CD14-positive monocyte (primary cell): ENCODE data around the gene KCNH1. TPM values are rescaled to one million over a fixed set of nuclear protein-coding genes. Genes with fewer than 3 reads are reported as not detected.

ENCODE experiments used
- DNase-seq, 3 donors: peaks; one replicate each; pipeline ENCODE4 v3.0.0-alpha.2; 2011 to 2022
- H2AFZ ChIP-seq: 2 replicates; pipeline ENCODE4 v1.6.0; 2012; ENCODE audit warnings: mild to moderate bottlenecking, low read depth, low read length, inconsistent platforms; ENCODE audit not compliant: insufficient read depth, poor library complexity, severe bottlenecking
- H3K27ac ChIP-seq, 2 donors: 1 replicate in 1 of 2; 2 replicates in 1 of 2; pipeline ENCODE4 v1.5.1; 2012 to 2013; ENCODE audit warnings: low read length in 2 of 2, control low read depth in 1 of 2, inconsistent platforms in 1 of 2, low read depth in 1 of 2, mild to moderate bottlenecking in 1 of 2
- H3K27me3 ChIP-seq, 2 donors: one replicate each; pipeline versions ENCODE4 v1.6.0 to v1.6.1; 2011 to 2013; ENCODE audit warnings: low read length in 2 of 2; ENCODE audit not compliant: control insufficient read depth in 2 of 2, insufficient read depth in 2 of 2
- H3K36me3 ChIP-seq, 2 donors: replicated peaks in 1 of 2; 1 replicate in 1 of 2; 2 replicates in 1 of 2; pipeline versions ENCODE4 v1.5.1 to v1.6.1; 2012 to 2013; ENCODE audit warnings: low read length in 2 of 2, control low read depth in 1 of 2, inconsistent platforms in 1 of 2, mild to moderate bottlenecking in 1 of 2; ENCODE audit not compliant: insufficient read depth in 2 of 2, control insufficient read depth in 1 of 2
- H3K4me1 ChIP-seq, 2 donors: 1 replicate in 1 of 2; 2 replicates in 1 of 2; pipeline versions ENCODE4 v1.5.1 to v1.6.1; 2012 to 2013; ENCODE audit warnings: low read length in 2 of 2, control low read depth in 1 of 2, inconsistent platforms in 1 of 2, mild to moderate bottlenecking in 1 of 2, moderate library complexity in 1 of 2; ENCODE audit not compliant: insufficient read depth in 2 of 2, control insufficient read depth in 1 of 2
- H3K4me2 ChIP-seq: replicated peaks from 2 replicates; pipeline ENCODE3; 2012; ENCODE audit warnings: low read length, moderate library complexity, mild to moderate bottlenecking; ENCODE audit not compliant: poor library complexity, severe bottlenecking; ENCODE audit errors: extremely low read depth
- H3K4me3 ChIP-seq, 3 experiments: fragments of 200-600 bp in 1 of 3; sonication (generic) in 1 of 3; replicated peaks in 1 of 3; 1 replicate in 2 of 3; 2 replicates in 1 of 3; pipeline ENCODE4 v1.5.1; 2011 to 2013; ENCODE audit warnings: low read length in 3 of 3, mild to moderate bottlenecking in 3 of 3, control low read depth in 2 of 3, low read depth in 2 of 3, inconsistent platforms in 1 of 3, moderate library complexity in 1 of 3
- H3K79me2 ChIP-seq: 2 replicates; pipeline ENCODE4 v1.6.0; 2012; ENCODE audit warnings: mild to moderate bottlenecking, control low read depth, inconsistent platforms, low read length, moderate library complexity; ENCODE audit not compliant: insufficient read depth
- H3K9ac ChIP-seq: 2 replicates; pipeline ENCODE4 v1.6.0; 2017; ENCODE audit warnings: low read length, mild to moderate bottlenecking; ENCODE audit not compliant: insufficient read depth, poor library complexity, severe bottlenecking
- H3K9me3 ChIP-seq, 2 donors: replicated peaks in 1 of 2; 1 replicate in 1 of 2; 2 replicates in 1 of 2; pipeline versions ENCODE4 v1.5.1 to v1.6.1; 2012 to 2013; ENCODE audit warnings: low read length in 2 of 2, control low read depth in 1 of 2; ENCODE audit not compliant: control insufficient read depth in 1 of 2, insufficient read depth in 1 of 2
- H4K20me1 ChIP-seq: 2 replicates; pipeline ENCODE4 v1.6.0; 2012; ENCODE audit warnings: mild to moderate bottlenecking, low read length, control low read depth, moderate library complexity; ENCODE audit not compliant: insufficient read depth
- H3K27ac Mint-ChIP-seq, 7 donors: one replicate each; pipeline ENCODE4 v1.8.0; 2020; ENCODE audit warnings: mild to moderate bottlenecking in 7 of 7, mixed read lengths in 7 of 7, moderate library complexity in 6 of 7, inconsistent platforms in 2 of 7
- H3K27me3 Mint-ChIP-seq, 3 donors: one replicate each; pipeline ENCODE4 v1.8.0; 2021 to 2022; ENCODE audit warnings: low read depth in 3 of 3, mild to moderate bottlenecking in 3 of 3, mixed read lengths in 3 of 3, moderate library complexity in 3 of 3, inconsistent platforms in 1 of 3
- H3K36me3 Mint-ChIP-seq, 2 donors: one replicate each; pipeline ENCODE4 v1.8.0; 2020; ENCODE audit warnings: mixed read lengths in 2 of 2, inconsistent platforms in 1 of 2, mild to moderate bottlenecking in 1 of 2
- H3K4me1 Mint-ChIP-seq: one replicate; pipeline ENCODE4 v1.8.0; 2020; ENCODE audit warnings: mild to moderate bottlenecking, mixed read lengths
- H3K4me3 Mint-ChIP-seq, 2 donors: one replicate each; pipeline ENCODE4 v1.8.0; 2020; ENCODE audit warnings: mild to moderate bottlenecking in 2 of 2, mixed read lengths in 2 of 2, moderate library complexity in 1 of 2
- H3K9me3 Mint-ChIP-seq, 7 donors: one replicate each; pipeline ENCODE4 v1.8.0; 2020 to 2022; ENCODE audit warnings: mixed read lengths in 7 of 7, mild to moderate bottlenecking in 6 of 7, moderate library complexity in 6 of 7, inconsistent platforms in 2 of 7
- CTCF ChIP-seq: fragments of 200-600 bp; IDR thresholded peaks from one replicate; pipeline ENCODE4 v1.8.0; 2022; ENCODE audit warnings: antibody characterized with exemption, mild to moderate bottlenecking
- WGBS: methylation state at CpG from one replicate; pipeline ENCODE4 v1.1.5; 2013; ENCODE audit warnings: missing lambda C conversion rate; ENCODE audit not compliant: insufficient coverage; 5-methylcytosine and 5-hydroxymethylcytosine counted together
- intact Hi-C, 2 donors: fragments of 100-400 bp; cut with micrococcal nuclease; formaldehyde crosslinking; loops; one replicate each; pipeline versions ENCODE4 v1.15.0 to v1.15.1; 2023
- polyA plus RNA-seq, 3 donors: library from polyadenylated mRNA; depleted of rRNA in 1 of 3; unstranded in 2 of 3; stranded (reverse) in 1 of 3; fragments of 300-500 nt in 2 of 3; fragments of >200 nt in 1 of 3; fragmentation: Illumina TruSeq in 2 of 3; gene quantifications; 1 replicate in 2 of 3; 2 replicates in 1 of 3; pipeline ENCODE4 v1.2.3, GENCODE V29; 2012 to 2021

KCNH1 gene
- polyA plus RNA-seq, 3 donors = not detected

DNA sequence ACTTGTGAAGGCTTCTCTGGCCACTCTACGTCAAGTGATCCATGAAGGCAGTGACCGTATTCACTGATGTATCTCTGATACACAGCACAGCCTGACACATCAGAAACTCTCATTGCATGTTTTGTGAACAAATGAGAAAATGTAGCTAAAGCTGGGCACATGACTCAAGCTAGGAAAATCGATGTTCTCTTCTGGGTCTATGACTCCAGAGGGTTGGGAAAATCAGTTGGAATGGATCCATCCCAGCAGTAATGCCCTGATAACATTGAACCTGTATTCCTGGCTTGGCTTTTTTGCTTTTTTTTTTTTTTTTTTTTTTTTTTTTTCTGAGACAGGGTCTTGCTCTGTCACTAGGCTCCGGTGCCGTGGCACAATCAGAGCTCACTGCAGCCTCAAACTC is 395.7 kb downstream of the KCNH1 start:
- no peak overlapping the region for H3K9ac ChIP-seq
- no peaks in the 10 kb centered on the region for H3K27me3 ChIP-seq
- H3K4me3 ChIP-seq = no peak overlapping the region
- DNase-seq = no peak
- intact Hi-C loops = no loop called here
- no peaks in the 10 kb centered on the region for H3K36me3 Mint-ChIP-seq
- H3K4me1 Mint-ChIP-seq = no peaks in the 10 kb centered on the region
- H3K4me1 ChIP-seq = no peaks in the 10 kb centered on the region
- H3K27ac Mint-ChIP-seq = no peak overlapping the region
- no peak overlapping the region for H3K4me3 Mint-ChIP-seq
- no peak overlapping the region for H2AFZ ChIP-seq
- TF ChIP-seq CTCF = no peak
- H3K9me3 Mint-ChIP-seq = peaks cover 0 to 4% (median 1%) of the 10 kb centered on the region in 7 donors
- H3K4me2 ChIP-seq = no peak overlapping the region
- H3K27ac ChIP-seq = no peak overlapping the region
- no peaks in the 10 kb centered on the region for H3K36me3 ChIP-seq
- no peaks in the 10 kb centered on the region for H3K9me3 ChIP-seq
- peaks cover 2 to 4% (median 2%) of the 10 kb centered on the region in 3 donors for H3K27me3 Mint-ChIP-seq
- 90% methylated on average over 1 of the region's 5 CpGs for WGBS
- H4K20me1 ChIP-seq = no peaks in the 10 kb centered on the region
- H3K79me2 ChIP-seq = no peaks in the 10 kb centered on the region

DNA sequence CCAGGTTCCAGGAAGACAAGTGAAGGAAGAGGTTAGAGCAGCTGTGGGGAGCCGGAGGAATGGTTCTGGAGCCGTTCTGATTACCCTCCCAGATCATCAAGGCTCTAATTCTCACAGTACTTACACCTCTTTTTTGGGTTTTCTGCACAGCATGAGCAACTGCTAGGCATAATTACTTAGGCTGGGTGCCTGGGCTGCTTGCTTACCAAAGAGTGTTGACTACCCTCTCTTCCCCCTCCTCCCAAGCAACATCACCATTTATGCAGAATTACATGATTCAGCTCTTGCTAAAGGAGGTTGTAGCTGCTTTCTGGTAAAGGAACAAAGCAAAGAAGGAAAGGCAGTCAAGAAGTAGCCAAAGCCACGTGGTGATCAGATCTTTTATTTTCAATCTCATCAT is 397.2 kb downstream of the KCNH1 start:
- no peaks in the 10 kb centered on the region for H3K27me3 ChIP-seq
- no peak overlapping the region for H3K4me3 ChIP-seq
- Mint-ChIP-seq H3K27me3 (peaks cover 1 to 2% (median 2%) of the 10 kb centered on the region in 3 donors), H3K36me3 (no peaks in the 10 kb centered on the region), H3K4me3 (no peak overlapping the region), H3K9me3 (peaks cover 0 to 5% (median 1%) of the 10 kb centered on the region in 7 donors), H3K27ac (no peak overlapping the region), H3K4me1 (no peaks in the 10 kb centered on the region)
- H3K36me3 ChIP-seq = no peaks in the 10 kb centered on the region
- no peaks in the 10 kb centered on the region for H3K4me1 ChIP-seq
- no peaks in the 10 kb centered on the region for H4K20me1 ChIP-seq
- H3K9ac ChIP-seq = no peak overlapping the region
- intact Hi-C loops = no loop called here
- no peaks in the 10 kb centered on the region for H3K79me2 ChIP-seq
- DNase-seq = no peak
- H3K27ac ChIP-seq = no peak overlapping the region
- no peaks in the 10 kb centered on the region for H3K9me3 ChIP-seq
- H2AFZ ChIP-seq = no peak overlapping the region
- no peak for TF ChIP-seq CTCF
- H3K4me2 ChIP-seq = no peak overlapping the region
- no CpG with 5 or more reads among the region's 3 CpGs for WGBS
